Endodermal cell (in vitro differentiated cells): ENCODE results near the gene SSBP3. TPM values are rescaled to one million over a fixed set of nuclear protein-coding genes. Genes with fewer than 3 reads are reported as not detected.

Experiments used
- DNase-seq: peaks from one replicate; pipeline ENCODE4 v3.0.0-alpha.2; 2017
- H3K27ac ChIP-seq: 2 replicates; pipeline ENCODE4 v1.5.1; 2013; ENCODE audit warnings: mild to moderate bottlenecking, low read depth, low read length, moderate library complexity
- H3K27me3 ChIP-seq: 2 replicates; pipeline ENCODE4 v1.6.1; 2013; ENCODE audit warnings: mild to moderate bottlenecking, low read length, moderate library complexity; ENCODE audit not compliant: insufficient read depth, control insufficient read depth, poor library complexity, severe bottlenecking
- H3K36me3 ChIP-seq: 2 replicates; pipeline ENCODE4 v1.7.0; 2013; ENCODE audit warnings: mild to moderate bottlenecking, low read length, moderate library complexity; ENCODE audit not compliant: control insufficient read depth, insufficient read depth
- H3K4me1 ChIP-seq: one replicate; pipeline ENCODE4 v1.7.0; 2013; ENCODE audit warnings: low read length; ENCODE audit not compliant: control insufficient read depth, insufficient read depth
- H3K4me3 ChIP-seq: 2 replicates; pipeline ENCODE4 v1.5.1; 2013; ENCODE audit warnings: mild to moderate bottlenecking, low read length, moderate library complexity
- H3K9ac ChIP-seq: 2 replicates; pipeline ENCODE4 v1.6.1; 2013; ENCODE audit warnings: mild to moderate bottlenecking, low read length, moderate library complexity; ENCODE audit not compliant: poor library complexity, severe bottlenecking; ENCODE audit errors: extremely low read depth
- H3K9me3 ChIP-seq: 2 replicates; pipeline ENCODE4 v1.6.1; 2013; ENCODE audit warnings: mild to moderate bottlenecking, low read length, moderate library complexity; ENCODE audit not compliant: control insufficient read depth
- H3K27ac Mint-ChIP-seq: 2 replicates; pipeline ENCODE4 v1.8.0; 2020; ENCODE audit warnings: mixed read lengths
- H3K27me3 Mint-ChIP-seq: 2 replicates; pipeline ENCODE4 v1.8.0; 2021; ENCODE audit warnings: mild to moderate bottlenecking, mixed read lengths; ENCODE audit not compliant: insufficient read depth
- H3K36me3 Mint-ChIP-seq: 2 replicates; pipeline ENCODE4 v1.8.0; 2020; ENCODE audit warnings: low read depth, mixed read lengths
- H3K4me1 Mint-ChIP-seq: 2 replicates; pipeline ENCODE4 v1.8.0; 2020; ENCODE audit warnings: mixed read lengths
- H3K4me3 Mint-ChIP-seq: 2 replicates; pipeline ENCODE4 v1.8.0; 2020; ENCODE audit warnings: mild to moderate bottlenecking, moderate library complexity, mixed read lengths
- H3K9me3 Mint-ChIP-seq: 2 replicates; pipeline ENCODE4 v1.8.0; 2020; ENCODE audit warnings: mild to moderate bottlenecking, mixed read lengths
- WGBS, 2 experiments: methylation state at CpG; one replicate each; pipeline versions ENCODE4 v1.1.5 to v1.1.7; 2013; ENCODE audit warnings: missing lambda C conversion rate in 2 of 2, mixed read lengths in 1 of 2; ENCODE audit not compliant: insufficient coverage in 1 of 2, insufficient read length in 1 of 2; 5-methylcytosine and 5-hydroxymethylcytosine counted together
- total RNA-seq, 2 donors: library from RNA; stranded (reverse); fragmentation: NEBNext Ultra II Directional in 1 of 2; extraction: Animal tissue kit (Norgen Biotek cat#: 25700) in 1 of 2; gene quantifications; 2 replicates in 1 of 2; 3 replicates in 1 of 2; pipeline ENCODE4 v1.2.1, GENCODE V29; 2021
- TF ChIP-seq, protein P1 (sequence below): fragments of 200-600 bp; sonication (generic); conservative IDR thresholded peaks from 2 replicates; pipeline ENCODE4 v1.5.0; 2021; ENCODE audit warnings: antibody characterized with exemption, mild to moderate bottlenecking

The SSBP3 gene
- total RNA-seq, 2 donors from 2014 or later, result 342 TPM

DNA sequence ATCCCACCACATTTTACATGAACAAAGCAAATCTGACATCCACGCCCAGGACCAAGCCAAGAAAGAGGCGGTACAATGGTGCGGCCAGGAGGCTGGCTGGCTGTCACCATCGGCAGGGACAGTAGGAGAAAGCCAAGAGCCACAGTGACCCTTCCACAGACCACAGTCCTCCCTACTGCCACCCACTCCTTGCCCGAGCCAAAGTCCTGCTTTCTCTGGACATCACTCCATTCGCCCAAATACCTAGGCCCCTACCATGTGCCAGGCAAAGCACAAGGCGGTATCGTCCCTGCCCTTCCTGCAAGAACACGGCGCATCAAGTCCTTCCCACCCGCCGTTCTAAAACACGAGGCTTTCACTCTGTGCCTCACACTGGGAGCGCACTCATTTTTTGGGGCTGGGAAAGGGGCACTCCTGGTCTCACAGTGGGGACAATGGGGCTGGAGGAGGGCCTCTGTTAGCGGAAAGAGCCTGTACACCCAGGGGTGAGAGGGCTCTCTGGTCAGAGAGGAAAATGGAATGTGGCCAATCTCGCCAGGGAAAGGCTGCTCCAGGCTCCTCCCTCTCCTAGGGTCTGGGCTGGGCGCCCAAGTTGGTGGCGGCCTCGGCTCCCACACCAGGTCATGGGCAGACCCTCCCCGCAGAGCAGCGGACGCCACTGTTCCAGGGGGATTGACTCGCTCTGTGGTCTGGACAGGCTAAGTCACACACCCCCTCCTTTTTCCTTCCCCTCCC, 26.5 kb downstream of the SSBP3 start:
- Mint-ChIP-seq H3K9me3 (no peaks in the 10 kb centered on the region), H3K27me3 (no peaks in the 10 kb centered on the region), H3K36me3 (peaks cover 56% of the 10 kb centered on the region), H3K4me1 (peaks cover 78% of the 10 kb centered on the region), H3K4me3 (no peak overlapping the region), H3K27ac (peak overlapping the region; percentile 92)
- TF ChIP-seq, protein P1, sequence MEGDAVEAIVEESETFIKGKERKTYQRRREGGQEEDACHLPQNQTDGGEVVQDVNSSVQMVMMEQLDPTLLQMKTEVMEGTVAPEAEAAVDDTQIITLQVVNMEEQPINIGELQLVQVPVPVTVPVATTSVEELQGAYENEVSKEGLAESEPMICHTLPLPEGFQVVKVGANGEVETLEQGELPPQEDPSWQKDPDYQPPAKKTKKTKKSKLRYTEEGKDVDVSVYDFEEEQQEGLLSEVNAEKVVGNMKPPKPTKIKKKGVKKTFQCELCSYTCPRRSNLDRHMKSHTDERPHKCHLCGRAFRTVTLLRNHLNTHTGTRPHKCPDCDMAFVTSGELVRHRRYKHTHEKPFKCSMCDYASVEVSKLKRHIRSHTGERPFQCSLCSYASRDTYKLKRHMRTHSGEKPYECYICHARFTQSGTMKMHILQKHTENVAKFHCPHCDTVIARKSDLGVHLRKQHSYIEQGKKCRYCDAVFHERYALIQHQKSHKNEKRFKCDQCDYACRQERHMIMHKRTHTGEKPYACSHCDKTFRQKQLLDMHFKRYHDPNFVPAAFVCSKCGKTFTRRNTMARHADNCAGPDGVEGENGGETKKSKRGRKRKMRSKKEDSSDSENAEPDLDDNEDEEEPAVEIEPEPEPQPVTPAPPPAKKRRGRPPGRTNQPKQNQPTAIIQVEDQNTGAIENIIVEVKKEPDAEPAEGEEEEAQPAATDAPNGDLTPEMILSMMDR, result no peak
- 87 to 90% methylated on average over 14 to 23 of the region's 23 CpGs for WGBS, 2 experiments
- Histone ChIP-seq H3K9me3 (no peaks in the 10 kb centered on the region), H3K36me3 (peaks cover 78% of the 10 kb centered on the region), H3K4me1 (peaks cover 62% of the 10 kb centered on the region), H3K4me3 (no peak overlapping the region), H3K27ac (peak overlapping the region; percentile 100), H3K9ac (no peak overlapping the region), H3K27me3 (no peaks in the 10 kb centered on the region)
- peak; percentile 65 for DNase-seq

DNA sequence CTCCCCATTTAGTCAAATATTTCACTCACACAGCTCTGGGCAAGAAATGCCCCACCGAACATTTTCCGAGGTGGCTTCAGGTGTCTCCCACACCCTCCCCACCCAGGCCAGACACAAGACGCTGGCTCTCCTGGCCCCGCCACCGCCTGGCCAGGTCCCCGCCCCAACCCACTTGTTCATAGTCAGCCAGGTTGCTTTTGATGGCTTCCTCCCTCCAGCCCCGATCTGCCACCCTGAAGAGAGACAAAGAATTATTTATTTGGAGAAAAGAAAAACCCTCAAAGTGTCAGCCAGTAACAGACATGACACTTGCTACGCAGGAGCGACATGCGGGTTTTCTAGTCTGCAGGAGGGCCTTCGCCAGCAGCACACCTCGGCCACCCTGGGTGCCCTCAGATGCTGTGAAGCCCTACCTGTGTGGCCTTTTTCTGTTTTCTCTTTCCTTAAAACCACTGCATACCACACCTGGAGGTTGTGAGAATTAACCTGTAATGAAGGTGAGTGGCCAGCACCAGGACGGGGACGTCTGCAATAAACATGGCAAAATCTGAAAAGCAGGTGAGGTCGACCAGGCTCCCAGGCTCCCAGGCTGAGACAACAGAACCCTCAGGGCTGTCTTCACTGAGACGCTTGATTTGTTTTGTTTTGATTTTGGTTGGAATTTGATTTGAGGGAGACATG, 27.2 kb downstream of the SSBP3 start:
- DNase-seq, result peak; percentile 60

DNA sequence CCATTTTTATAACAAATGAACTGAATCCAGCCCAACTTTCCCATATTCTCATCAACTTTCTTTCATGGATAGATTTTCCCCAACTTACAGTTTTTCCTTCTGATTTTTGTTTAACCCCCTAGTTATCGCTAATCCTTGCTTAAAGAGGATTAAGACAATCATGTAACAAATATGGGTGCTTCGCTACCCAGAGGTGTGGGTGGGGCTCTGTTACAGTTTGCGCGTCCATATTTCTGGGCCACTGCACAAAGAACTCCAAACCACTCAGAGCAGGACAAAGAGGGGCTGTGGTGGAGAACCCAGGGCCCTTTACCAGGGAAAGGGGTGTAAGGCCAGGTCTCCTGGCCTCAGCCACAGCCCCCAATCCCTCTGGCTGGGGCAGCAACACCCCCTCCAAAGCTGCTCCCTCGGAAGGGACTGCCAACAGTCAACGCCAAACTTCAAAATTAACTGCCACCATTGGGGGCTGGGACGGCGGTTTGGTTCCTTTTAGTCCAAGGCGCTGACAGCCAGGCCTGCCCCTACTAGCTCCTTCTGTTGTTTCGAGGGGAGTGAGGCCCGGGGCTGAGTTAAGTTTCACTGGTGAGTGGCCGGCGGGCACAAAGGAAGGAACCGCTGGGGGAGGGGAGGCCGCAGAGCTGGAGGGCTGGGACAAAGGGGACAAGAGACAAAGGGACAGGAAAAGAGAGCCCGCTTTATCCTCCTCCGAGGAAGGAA, 27.9 kb downstream of the SSBP3 start:
- Mint-ChIP-seq H3K4me1 (peaks cover 84% of the 10 kb centered on the region), H3K27ac (peak overlapping the region; percentile 92), H3K9me3 (no peaks in the 10 kb centered on the region), H3K36me3 (peaks cover 57% of the 10 kb centered on the region), H3K4me3 (peak overlapping the region; percentile 39), H3K27me3 (no peaks in the 10 kb centered on the region)
- no peak overlapping the region for H3K4me3 ChIP-seq
- peaks cover 82% of the 10 kb centered on the region for H3K36me3 ChIP-seq
- WGBS, 2 experiments, result 43 to 46% methylated on average over 8 to 17 of the region's 17 CpGs
- peak overlapping the region; percentile 100 for H3K27ac ChIP-seq
- peaks cover 66% of the 10 kb centered on the region for H3K4me1 ChIP-seq
- H3K27me3 ChIP-seq, result no peaks in the 10 kb centered on the region
- DNase-seq, result peak; percentile 86
- H3K9ac ChIP-seq, result peak overlapping the region; percentile 59
- TF ChIP-seq, protein P1, result no peak
- no peaks in the 10 kb centered on the region for H3K9me3 ChIP-seq

More for the DNA sequence above, 27.2 kb downstream of the SSBP3 start:
- peaks cover 58% of the 10 kb centered on the region for H3K36me3 Mint-ChIP-seq
- H3K27ac Mint-ChIP-seq, result peak overlapping the region; percentile 92
- H3K9me3 Mint-ChIP-seq, result no peaks in the 10 kb centered on the region
- Histone ChIP-seq H3K9me3 (no peaks in the 10 kb centered on the region), H3K4me1 (peaks cover 66% of the 10 kb centered on the region), H3K9ac (peak overlapping the region; percentile 59), H3K27me3 (no peaks in the 10 kb centered on the region), H3K4me3 (peak overlapping the region; percentile 15), H3K36me3 (peaks cover 78% of the 10 kb centered on the region), H3K27ac (peak overlapping the region; percentile 100)
- peak overlapping the region; percentile 39 for H3K4me3 Mint-ChIP-seq
- TF ChIP-seq, protein P1, result no peak
- H3K27me3 Mint-ChIP-seq, result no peaks in the 10 kb centered on the region
- peaks cover 84% of the 10 kb centered on the region for H3K4me1 Mint-ChIP-seq
- 39 to 61% methylated on average over 8 to 16 of the region's 16 CpGs for WGBS, 2 experiments
